H9 (cell line): ENCODE data around the gene LRRC53. TPM values are rescaled to one million over a fixed set of nuclear protein-coding genes. Genes with fewer than 3 reads are reported as not detected.

Source experiments
- DNase-seq: peaks from one replicate; pipeline ENCODE4 v3.0.0-alpha.2; 2017
- H2AFZ ChIP-seq: one replicate; pipeline ENCODE4 v1.6.1; 2013; ENCODE audit warnings: mild to moderate bottlenecking, low read length, control low read depth, moderate library complexity
- H2AK5ac ChIP-seq: 2 replicates; pipeline ENCODE4 v1.6.1; 2013; ENCODE audit warnings: low read length, control low read depth, mixed read lengths; ENCODE audit not compliant: insufficient read length
- H2BK120ac ChIP-seq: one replicate; pipeline ENCODE4 v1.6.1; 2013; ENCODE audit warnings: low read depth, mild to moderate bottlenecking, low read length, control low read depth, inconsistent platforms; ENCODE audit not compliant: poor library complexity, severe bottlenecking
- H2BK12ac ChIP-seq: 2 replicates; pipeline ENCODE4 v1.6.1; 2013; ENCODE audit warnings: low read length, control low read depth, mixed read lengths, low read depth; ENCODE audit not compliant: insufficient read length
- H2BK15ac ChIP-seq: 2 replicates; pipeline ENCODE4 v1.6.1; 2013; ENCODE audit warnings: low read depth, low read length, control low read depth
- H2BK20ac ChIP-seq: one replicate; pipeline ENCODE4 v1.6.1; 2013; ENCODE audit warnings: low read depth, mild to moderate bottlenecking, low read length, control low read depth, inconsistent platforms; ENCODE audit not compliant: poor library complexity, severe bottlenecking
- H2BK5ac ChIP-seq: 2 replicates; pipeline ENCODE4 v1.6.1; 2013; ENCODE audit warnings: low read length, control low read depth, mixed read lengths; ENCODE audit not compliant: insufficient read length
- H3K14ac ChIP-seq: 2 replicates; pipeline ENCODE4 v1.6.1; 2013; ENCODE audit warnings: low read length, control low read depth; ENCODE audit not compliant: insufficient read depth
- H3K18ac ChIP-seq: 2 replicates; pipeline ENCODE4 v1.6.1; 2013; ENCODE audit warnings: low read depth, mild to moderate bottlenecking, mixed read lengths, low read length, control low read depth; ENCODE audit not compliant: insufficient read length
- H3K23ac ChIP-seq: 2 replicates; pipeline ENCODE4 v1.6.1; 2013; ENCODE audit warnings: low read length, control low read depth, mixed read lengths, low read depth; ENCODE audit not compliant: insufficient read length
- H3K23me2 ChIP-seq: 2 replicates; pipeline ENCODE4 v1.6.1; 2013; ENCODE audit warnings: low read depth, mild to moderate bottlenecking, mixed read lengths, low read length, control low read depth; ENCODE audit not compliant: insufficient read length, poor library complexity, severe bottlenecking
- H3K27ac ChIP-seq: 2 replicates; pipeline ENCODE4 v1.5.1; 2013; ENCODE audit warnings: low read length, control low read depth, mixed read lengths, low read depth; ENCODE audit not compliant: insufficient read length
- H3K27me3 ChIP-seq: 2 replicates; pipeline ENCODE4 v1.6.1; 2013; ENCODE audit warnings: low read length, control low read depth, inconsistent platforms; ENCODE audit not compliant: insufficient read depth
- H3K4ac ChIP-seq: 2 replicates; pipeline ENCODE4 v1.6.1; 2013; ENCODE audit warnings: low read depth, mild to moderate bottlenecking, control low read depth, inconsistent platforms, low read length, moderate library complexity
- H3K4me1 ChIP-seq: 2 replicates; pipeline ENCODE4 v1.6.1; 2013; ENCODE audit warnings: low read length, control low read depth, inconsistent platforms; ENCODE audit not compliant: insufficient read depth
- H3K4me2 ChIP-seq: 2 replicates; pipeline ENCODE4 v1.6.1; 2013; ENCODE audit warnings: low read length, control low read depth, mixed read lengths; ENCODE audit not compliant: insufficient read length, insufficient read depth
- H3K56ac ChIP-seq: 2 replicates; pipeline ENCODE4 v1.6.1; 2013; ENCODE audit warnings: low read depth, mild to moderate bottlenecking, mixed read lengths, low read length, control low read depth; ENCODE audit not compliant: insufficient read length
- H3K79me1 ChIP-seq: 2 replicates; pipeline ENCODE4 v1.6.1; 2013; ENCODE audit warnings: low read depth, mild to moderate bottlenecking, moderate library complexity, low read length, control low read depth, inconsistent platforms; ENCODE audit not compliant: insufficient read depth, poor library complexity, severe bottlenecking
- H3K79me2 ChIP-seq: 2 replicates; pipeline ENCODE4 v1.6.1; 2013; ENCODE audit warnings: low read length, control low read depth, inconsistent platforms; ENCODE audit not compliant: insufficient read depth
- H3K9ac ChIP-seq: 2 replicates; pipeline ENCODE4 v1.6.1; 2013; ENCODE audit warnings: low read length, control low read depth, mixed read lengths; ENCODE audit not compliant: insufficient read length; ENCODE audit errors: extremely low read depth
- H3K9me3 ChIP-seq: one replicate; pipeline ENCODE4 v1.6.1; 2013; ENCODE audit warnings: low read depth, low read length, inconsistent platforms; ENCODE audit not compliant: control insufficient read depth
- H3T11ph ChIP-seq: one replicate; pipeline ENCODE4 v1.6.1; 2013; ENCODE audit warnings: mild to moderate bottlenecking, low read length, control low read depth, inconsistent platforms
- H4K20me1 ChIP-seq: one replicate; pipeline ENCODE4 v1.6.1; 2013; ENCODE audit not compliant: control insufficient read depth, insufficient read length, insufficient read depth
- H4K5ac ChIP-seq: 2 replicates; pipeline ENCODE4 v1.6.1; 2013; ENCODE audit warnings: low read depth, mild to moderate bottlenecking, mixed read lengths, low read length, control low read depth; ENCODE audit not compliant: insufficient read length
- H4K8ac ChIP-seq: replicated peaks from 2 replicates; pipeline ENCODE4 v1.6.1; 2013; ENCODE audit warnings: low read length, control low read depth, mixed read lengths, low read depth; ENCODE audit not compliant: insufficient read length
- H4K91ac ChIP-seq: 2 replicates; pipeline ENCODE4 v1.6.1; 2013; ENCODE audit warnings: low read depth, mild to moderate bottlenecking, moderate library complexity, mixed read lengths, low read length, control low read depth; ENCODE audit not compliant: insufficient read length
- H3K27ac Mint-ChIP-seq, 3 experiments: 2 replicates in 2 of 3; 3 replicates in 1 of 3; pipeline ENCODE4 v1.8.0; 2020 to 2021; ENCODE audit warnings: mixed read lengths in 3 of 3, mild to moderate bottlenecking in 1 of 3, moderate library complexity in 1 of 3
- H3K27me3 Mint-ChIP-seq: 2 replicates; pipeline ENCODE4 v1.8.0; 2021; ENCODE audit warnings: low read depth, mild to moderate bottlenecking, moderate library complexity, mixed read lengths
- H3K36me3 Mint-ChIP-seq, 3 experiments: 2 replicates in 2 of 3; 3 replicates in 1 of 3; pipeline ENCODE4 v1.8.0; 2020 to 2021; ENCODE audit warnings: low read depth in 3 of 3, mixed read lengths in 3 of 3; ENCODE audit not compliant: insufficient read depth in 1 of 3
- H3K4me1 Mint-ChIP-seq, 2 experiments: 2 replicates each; pipeline ENCODE4 v1.8.0; 2020; ENCODE audit warnings: mixed read lengths in 2 of 2
- H3K4me3 Mint-ChIP-seq, 2 experiments: 2 replicates in 1 of 2; 3 replicates in 1 of 2; pipeline ENCODE4 v1.8.0; 2020 to 2021; ENCODE audit warnings: mild to moderate bottlenecking in 2 of 2, mixed read lengths in 2 of 2, moderate library complexity in 1 of 2
- H3K9me3 Mint-ChIP-seq, 2 experiments: 2 replicates in 1 of 2; 3 replicates in 1 of 2; pipeline ENCODE4 v1.8.0; 2020; ENCODE audit warnings: mild to moderate bottlenecking in 2 of 2, mixed read lengths in 2 of 2, moderate library complexity in 1 of 2
- CTCF ChIP-seq: fragments of 200-600 bp; sonication (generic); conservative IDR thresholded peaks from 3 replicates; pipeline ENCODE4 v1.8.0; 2021; ENCODE audit warnings: antibody characterized with exemption, mild to moderate bottlenecking
- WGBS: extraction: QIAGEN DNeasy Blood & Tissue Kit; methylation state at CpG from one replicate; pipeline ENCODE4 v1.1.7; 2013; ENCODE audit warnings: missing lambda C conversion rate, low lambda C conversion rate, mixed read lengths; ENCODE audit not compliant: insufficient read length; ENCODE audit errors: extremely low coverage; 5-methylcytosine and 5-hydroxymethylcytosine counted together
- total RNA-seq: library from RNA; stranded (reverse); gene quantifications from 2 replicates; pipeline ENCODE4 v1.2.1, GENCODE V29; 2021

The LRRC53 gene
- total RNA-seq, 1 experiment from 2014 or later = not detected

GRCh38 chr1:74498901-74499300 is 13.5 kb downstream of the LRRC53 start:
- H3K79me1 ChIP-seq = no peaks in the 10 kb centered on the region
- no peak for DNase-seq
- no peak overlapping the region for H2BK120ac ChIP-seq
- no peak for TF ChIP-seq CTCF
- H2BK15ac ChIP-seq = no peak overlapping the region
- H2BK5ac ChIP-seq = no peak overlapping the region
- H3K27me3 Mint-ChIP-seq = no peaks in the 10 kb centered on the region
- no peak overlapping the region for H2BK20ac ChIP-seq
- no peak overlapping the region for H2BK12ac ChIP-seq
- H3K23me2 ChIP-seq = no peaks in the 10 kb centered on the region
- H2AK5ac ChIP-seq = no peak overlapping the region
- H3K9me3 Mint-ChIP-seq = no peaks in the 10 kb centered on the region
- H3K9me3 ChIP-seq = no peaks in the 10 kb centered on the region
- H4K8ac ChIP-seq = no peak overlapping the region
- H3K56ac ChIP-seq = no peak overlapping the region
- no peak overlapping the region for H4K5ac ChIP-seq
- no peak overlapping the region for H3K4me2 ChIP-seq
- H3K27me3 ChIP-seq = no peaks in the 10 kb centered on the region
- no peak overlapping the region for H3K4ac ChIP-seq
- no peak overlapping the region for H3K4me3 Mint-ChIP-seq
- H3K23ac ChIP-seq = no peak overlapping the region
- H3T11ph ChIP-seq = no peak overlapping the region
- WGBS = no CpG with 5 or more reads among the region's 3 CpGs
- H3K14ac ChIP-seq = no peak overlapping the region
- no peak overlapping the region for H3K27ac Mint-ChIP-seq
- peaks cover 1 to 5% of the 10 kb centered on the region in 2 experiments; a peak in 3 of 4 replicates for H3K4me1 Mint-ChIP-seq
- H3K27ac ChIP-seq = no peak overlapping the region
- H3K18ac ChIP-seq = no peak overlapping the region
- no peaks in the 10 kb centered on the region for H3K79me2 ChIP-seq
- no peaks in the 10 kb centered on the region for H3K36me3 Mint-ChIP-seq
- no peaks in the 10 kb centered on the region for H4K20me1 ChIP-seq
- no peaks in the 10 kb centered on the region; the same call in 1 of the 2 replicates for H3K4me1 ChIP-seq
- H4K91ac ChIP-seq = no peak overlapping the region
- no peak overlapping the region for H2AFZ ChIP-seq
- no peak overlapping the region for H3K9ac ChIP-seq
